HFFc6 (cell line): ENCODE results near the gene STOX2. TPM values are rescaled to one million over a fixed set of nuclear protein-coding genes. Genes with fewer than 3 reads are reported as not detected.

Experiments
- DNase-seq: peaks from one replicate; pipeline ENCODE4 v3.0.0-alpha.2; 2018
- H3K27ac Mint-ChIP-seq: 2 replicates; pipeline ENCODE4 v1.8.0; 2020; ENCODE audit warnings: mild to moderate bottlenecking, mixed read lengths
- H3K27me3 Mint-ChIP-seq: 2 replicates; pipeline ENCODE4 v1.8.0; 2021; ENCODE audit warnings: mild to moderate bottlenecking, moderate library complexity, mixed read lengths; ENCODE audit not compliant: insufficient read depth
- H3K36me3 Mint-ChIP-seq: 2 replicates; pipeline ENCODE4 v1.8.0; 2021; ENCODE audit warnings: low read depth, mixed read lengths
- H3K4me1 Mint-ChIP-seq: 2 replicates; pipeline ENCODE4 v1.8.0; 2020; ENCODE audit warnings: low read depth, mixed read lengths
- H3K4me3 Mint-ChIP-seq: 2 replicates; pipeline ENCODE4 v1.8.0; 2020; ENCODE audit warnings: mild to moderate bottlenecking, moderate library complexity, mixed read lengths
- H3K9me3 Mint-ChIP-seq: 2 replicates; pipeline ENCODE4 v1.8.0; 2020; ENCODE audit warnings: mild to moderate bottlenecking, mixed read lengths
- CTCF ChIP-seq: fragments of 200-600 bp; sonication (generic); IDR thresholded peaks from 2 replicates; pipeline ENCODE4 v1.5.0; 2021; ENCODE audit warnings: antibody characterized with exemption, mild to moderate bottlenecking
- total RNA-seq, 6 experiments: library from RNA; stranded (reverse); fragmentation: NEBNext Ultra II Directional; extraction: Animal tissue kit (Norgen Biotek cat#: 25700); gene quantifications; 2 replicates in 1 of 6; 3 replicates in 5 of 6; pipeline ENCODE4 v1.2.3, GENCODE V29; 2021

STOX2 gene
- total RNA-seq, 6 experiments from 2014 or later, result 0.07 to 0.17 TPM; not detected in 4

GRCh38 chr4:184000457-184001396 lies 95.6 kb downstream of the STOX2 start:
- Mint-ChIP-seq H3K9me3 (peaks cover 36% of the 10 kb centered on the region), H3K27me3 (no peaks in the 10 kb centered on the region; the same call in none of the 2 replicates), H3K36me3 (no peaks in the 10 kb centered on the region; the same call in 1 of the 2 replicates), H3K27ac (no peak overlapping the region), H3K4me3 (no peak overlapping the region), H3K4me1 (no peaks in the 10 kb centered on the region)
- TF ChIP-seq CTCF, result no peak
- no peak for DNase-seq

- Mint-ChIP-seq H3K4me3 (no peak overlapping the region), H3K36me3 (peaks cover 6% of the 10 kb centered on the region; the same call in 1 of the 2 replicates), H3K27me3 (no peaks in the 10 kb centered on the region; the same call in none of the 2 replicates), H3K27ac (no peak overlapping the region), H3K4me1 (no peaks in the 10 kb centered on the region), H3K9me3 (peaks cover 38% of the 10 kb centered on the region)
- no peak for TF ChIP-seq CTCF
- DNase-seq, result no peak
Observed at GRCh38 chr4:184003433-184003832, 98.3 kb downstream of the STOX2 start.

- no peak overlapping the region for H3K27ac Mint-ChIP-seq
- H3K9me3 Mint-ChIP-seq, result peaks cover 47% of the 10 kb centered on the region
- no peaks in the 10 kb centered on the region for H3K4me1 Mint-ChIP-seq
- TF ChIP-seq CTCF, result no peak
- 0 out of 2 replicates have a peak, but pooled peaks cover 6% of the 10 kb centered on the region for H3K36me3 Mint-ChIP-seq
- no peaks in the 10 kb centered on the region; the same call in 1 of the 2 replicates for H3K27me3 Mint-ChIP-seq
- no peak for DNase-seq
- H3K4me3 Mint-ChIP-seq, result no peak overlapping the region
Observed at GRCh38 chr4:184007891-184008290, 102.8 kb downstream of the STOX2 start.

- Mint-ChIP-seq H3K36me3 (0 out of 2 replicates have a peak, but pooled peaks cover 6% of the 10 kb centered on the region), H3K27ac (no peak overlapping the region), H3K27me3 (no peaks in the 10 kb centered on the region), H3K4me3 (no peak overlapping the region), H3K9me3 (peaks cover 45% of the 10 kb centered on the region), H3K4me1 (no peaks in the 10 kb centered on the region)
- DNase-seq, result no peak
- no peak for TF ChIP-seq CTCF
Observed at GRCh38 chr4:184010696-184011095, 105.6 kb downstream of the STOX2 start.

GRCh38 chr4:184011826-184012380 lies 106.8 kb downstream of the STOX2 start:
- H3K36me3 Mint-ChIP-seq, result 0 out of 2 replicates have a peak, but pooled peaks cover 6% of the 10 kb centered on the region
- no peaks in the 10 kb centered on the region for H3K4me1 Mint-ChIP-seq

More at GRCh38 chr4:184011826-184012380, 106.8 kb downstream of the STOX2 start:
- no peaks in the 10 kb centered on the region for H3K27me3 Mint-ChIP-seq
- TF ChIP-seq CTCF, result no peak
- H3K9me3 Mint-ChIP-seq, result peaks cover 41% of the 10 kb centered on the region
- no peak overlapping the region for H3K4me3 Mint-ChIP-seq
- no peak for DNase-seq
- H3K27ac Mint-ChIP-seq, result no peak overlapping the region
